OCI-LY7 (cell line): Measurements from ENCODE around the gene RBM26. TPM values are rescaled to one million over a fixed set of nuclear protein-coding genes. Genes with fewer than 3 reads are reported as not detected.

Experiments used
- BruUV-seq: library from RNA; stranded (reverse); fragments of 400-500 nt; replicated peaks from 2 replicates; lab custom pipeline; 2021; lab: Mats Ljungman, UMichigan
- CTCF ChIA-PET: fragments of 300-600 bp; sonication (Branson Sonifier 250); formaldehyde crosslinking; loops from one replicate; lab custom pipeline; 2022; ENCODE audit warnings: antibody characterized with exemption; ENCODE audit not compliant: unreplicated experiment; lab: Charles Lee
- POLR2A ChIA-PET: fragments of 300-600 bp; sonication (Branson Sonifier 250); formaldehyde crosslinking; loops from one replicate; lab custom pipeline; 2022; ENCODE audit warnings: antibody characterized with exemption; lab: Charles Lee
- DNase-seq: peaks from one replicate; pipeline ENCODE4 v3.0.0-alpha.2; 2015; ENCODE audit warnings: low spot score
- H2AFZ ChIP-seq: fragments of 200-600 bp; sonication (generic), shearing (Covaris generic); 2 replicates; pipeline ENCODE4 v1.6.1; 2014; ENCODE audit warnings: mild to moderate bottlenecking, antibody characterized with exemption, low read length, moderate library complexity
- H3K27ac ChIP-seq: fragments of 200-600 bp; sonication (generic); 2 replicates; pipeline ENCODE4 v1.5.1; 2014; ENCODE audit warnings: mixed run types, low read depth, mild to moderate bottlenecking, moderate library complexity, low read length, inconsistent platforms; ENCODE audit not compliant: poor library complexity, severe bottlenecking
- H3K36me3 ChIP-seq: fragments of 200-600 bp; sonication (generic); 2 replicates; pipeline ENCODE4 v1.6.1; 2014; ENCODE audit warnings: mild to moderate bottlenecking, antibody characterized with exemption, low read length, moderate library complexity, mixed read lengths; ENCODE audit not compliant: insufficient read depth
- H3K4me1 ChIP-seq: fragments of 200-600 bp; sonication (generic); 2 replicates; pipeline ENCODE4 v1.5.1; 2014; ENCODE audit warnings: mild to moderate bottlenecking, low read length; ENCODE audit not compliant: insufficient read depth, poor library complexity, severe bottlenecking
- H3K4me2 ChIP-seq: fragments of 200-600 bp; sonication (generic); 2 replicates; pipeline ENCODE4 v1.6.1; 2014; ENCODE audit warnings: mild to moderate bottlenecking, low read length
- H3K4me3 ChIP-seq: fragments of 200-600 bp; sonication (generic); 2 replicates; pipeline ENCODE4 v1.5.1; 2014; ENCODE audit warnings: mild to moderate bottlenecking, low read depth, low read length; ENCODE audit not compliant: poor library complexity, severe bottlenecking
- H3K79me2 ChIP-seq: fragments of 200-600 bp; sonication (generic); 2 replicates; pipeline ENCODE4 v1.6.1; 2016; ENCODE audit warnings: low read depth, mild to moderate bottlenecking, low read length, moderate library complexity, mixed read lengths; ENCODE audit not compliant: insufficient read depth
- H3K9me2 ChIP-seq: fragments of 200-600 bp; sonication (generic); 2 replicates; pipeline ENCODE4 v1.6.1; 2016; ENCODE audit warnings: mild to moderate bottlenecking, low read length, mixed read lengths; ENCODE audit not compliant: insufficient read depth
- H3K9me3 ChIP-seq: fragments of 200-600 bp; sonication (generic); 2 replicates; pipeline ENCODE4 v1.6.1; 2014; ENCODE audit warnings: mild to moderate bottlenecking, mixed run types, low read length, mixed read lengths
- H4K20me1 ChIP-seq: fragments of 200-600 bp; sonication (generic); 2 replicates; pipeline ENCODE4 v1.6.1; 2014; ENCODE audit warnings: mild to moderate bottlenecking, antibody characterized with exemption, low read length, moderate library complexity, mixed read lengths; ENCODE audit not compliant: insufficient read depth
- CTCF ChIP-seq: fragments of 200-600 bp; sonication (generic); conservative IDR thresholded peaks from 2 replicates; pipeline ENCODE4 v1.5.1; 2014; ENCODE audit warnings: mild to moderate bottlenecking, antibody characterized with exemption, low read length, moderate library complexity, mixed read lengths
- EZH2phosphoT487 ChIP-seq: fragments of 200-600 bp; sonication (generic); IDR thresholded peaks from 2 replicates; pipeline ENCODE4 v1.6.1; 2018; ENCODE audit warnings: low read depth, borderline replicate concordance, mild to moderate bottlenecking, mixed run types, antibody characterized with exemption, low read length, moderate library complexity, mixed read lengths
- intact Hi-C: fragments of 100-400 bp; cut with micrococcal nuclease; formaldehyde crosslinking; loops from one replicate; pipeline ENCODE4 v1.10.0; 2022; ENCODE audit not compliant: unreplicated experiment
- total RNA-seq, 2 experiments: library from RNA; depleted of rRNA in 1 of 2; stranded (reverse); fragments of >200 nt in 1 of 2; shearing (Covaris generic) in 1 of 2; gene quantifications; 2 replicates each; pipeline ENCODE4 v1.2.3, GENCODE V29; 2014 to 2022

The RBM26 gene
- total RNA-seq, 2 experiments from 2014 or later, result 44.1 to 85.2 TPM

DNA sequence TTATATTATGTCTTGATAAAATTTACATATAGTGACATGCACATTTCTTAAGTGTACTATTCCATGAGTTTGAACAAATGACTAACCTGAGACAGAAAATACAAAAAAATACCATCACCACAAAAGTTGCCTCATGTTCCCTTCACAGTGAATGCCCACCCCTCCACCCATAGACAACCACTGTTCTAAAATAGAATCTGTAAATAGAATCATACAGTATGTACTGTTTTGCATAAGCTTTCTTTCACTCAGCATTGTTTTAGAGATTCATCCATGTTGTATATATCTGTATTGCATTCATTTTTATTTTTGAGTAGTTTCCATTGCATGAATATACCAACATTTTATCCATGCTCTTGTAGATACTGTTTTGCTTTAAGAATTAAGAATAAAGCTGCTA, 23.3 kb upstream of the RBM26 start:
- no peak overlapping the region for H3K4me2 ChIP-seq
- POLR2A ChIA-PET, result interaction anchor here (1.4 kb wide), 1 partner anchor 111 kb away, joined by 5 read pairs; no protein-coding TSS in a partner anchor
- no peak for TF ChIP-seq EZH2phosphoT487
- TF ChIP-seq CTCF, result no peak
- no peak overlapping the region for H3K4me3 ChIP-seq
- H3K79me2 ChIP-seq, result no peaks in the 10 kb centered on the region
- no TSS peak for BruUV-seq
- H3K27ac ChIP-seq, result no peak overlapping the region
- intact Hi-C loops, result no loop called here
- H3K4me1 ChIP-seq, result no peaks in the 10 kb centered on the region
- H4K20me1 ChIP-seq, result no peaks in the 10 kb centered on the region
- H3K36me3 ChIP-seq, result no peaks in the 10 kb centered on the region
- H3K9me2 ChIP-seq, result no peaks in the 10 kb centered on the region
- H2AFZ ChIP-seq, result no peak overlapping the region
- H3K9me3 ChIP-seq, result no peaks in the 10 kb centered on the region
- no peak for DNase-seq
- CTCF ChIA-PET, result no interaction called here

DNA sequence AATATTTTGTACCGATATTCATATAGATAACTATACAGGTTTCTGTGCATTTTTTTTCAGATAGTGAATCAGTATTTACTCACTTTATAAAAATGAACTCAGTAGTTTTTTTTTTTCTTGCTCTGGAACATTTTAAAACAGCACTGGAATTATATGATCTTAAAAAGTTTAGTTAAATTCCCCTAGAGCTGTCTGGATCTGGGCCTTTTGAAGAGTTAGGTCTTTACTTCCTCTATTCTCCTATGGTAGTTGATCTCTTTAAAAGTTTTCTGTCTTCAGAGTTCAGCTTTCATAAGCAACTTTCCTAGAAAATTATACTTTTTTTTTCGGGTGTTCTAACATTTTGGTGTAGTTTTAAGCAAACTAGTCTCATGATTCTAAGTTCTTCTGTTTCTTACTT, 21.8 kb upstream of the RBM26 start:
- Histone ChIP-seq H3K9me3 (no peaks in the 10 kb centered on the region), H3K9me2 (no peaks in the 10 kb centered on the region), H4K20me1 (no peaks in the 10 kb centered on the region), H3K4me3 (no peak overlapping the region), H3K27ac (no peak overlapping the region), H3K4me2 (no peak overlapping the region), H3K4me1 (no peaks in the 10 kb centered on the region), H3K36me3 (no peaks in the 10 kb centered on the region), H3K79me2 (no peaks in the 10 kb centered on the region), H2AFZ (no peak overlapping the region)
- ChIA-PET CTCF (no interaction called here), POLR2A (interaction anchor here (0.6 to 0.9 kb wide), 5 partner anchors 8 to 1166 kb away, joined by 3 to 5 read pairs (median 3); partner anchors contain the start of gene RBM26)
- no peak for DNase-seq
- BruUV-seq, result no TSS peak
- intact Hi-C loops, result no loop called here
- TF ChIP-seq EZH2phosphoT487, result no peak
- no peak for TF ChIP-seq CTCF

- Histone ChIP-seq H3K4me1 (no peaks in the 10 kb centered on the region), H3K4me3 (no peak overlapping the region), H3K9me2 (no peaks in the 10 kb centered on the region), H2AFZ (no peak overlapping the region), H3K9me3 (no peaks in the 10 kb centered on the region), H3K4me2 (no peak overlapping the region), H4K20me1 (no peaks in the 10 kb centered on the region), H3K36me3 (no peaks in the 10 kb centered on the region), H3K27ac (no peak overlapping the region), H3K79me2 (no peaks in the 10 kb centered on the region)
- no peak for DNase-seq
- TF ChIP-seq CTCF (no peak), EZH2phosphoT487 (no peak)
- ChIA-PET CTCF (no interaction called here), POLR2A (interaction anchor here (0.6 to 0.8 kb wide), 2 partner anchors 21 to 24 kb away, joined by 3 to 4 read pairs; partner anchors contain the start of gene RBM26)
- intact Hi-C loops, result no loop called here
- no TSS peak for BruUV-seq
Observed at GRCh38 chr13:79427265-79427664, 21.2 kb upstream of the RBM26 start.
